ENCODE measurements around the gene MALAT1.

Gene MALAT1

GRCh38 chr11:65529475-65530156 lies 30.8 kb downstream of the MALAT1 start:
- H3K36me3 ChIP-seq (replicated peaks; ENCODE audit: insufficient read depth, low read length), result no peaks in the 10 kb centered on the region
- no peaks in the 10 kb centered on the region for H3K9me3 ChIP-seq (replicated peaks; ENCODE audit: insufficient read depth, low read length)
- peaks cover 6% of the 10 kb centered on the region for H3K4me1 ChIP-seq (ENCODE audit: low read length)
- no peaks in the 10 kb centered on the region for H3K9me2 ChIP-seq (replicated peaks; ENCODE audit: insufficient read depth, low read length)
- no peaks in the 10 kb centered on the region for H3K27me3 ChIP-seq (replicated peaks; ENCODE audit: insufficient read depth, low read length)
- H3K9ac ChIP-seq (ENCODE audit: low read length), result no peak overlapping the region
- DNase-seq, result no peak
- no peak overlapping the region for H3K27ac ChIP-seq (ENCODE audit: low read length)
- no peak overlapping the region for H3K4me3 ChIP-seq (ENCODE audit: low read length)
- H3K79me2 ChIP-seq (ENCODE audit: low read length), result peaks cover 28% of the 10 kb centered on the region
- no peaks in the 10 kb centered on the region for H4K20me1 ChIP-seq (ENCODE audit: insufficient read depth, low read length)
- no peak overlapping the region for H2AFZ ChIP-seq (ENCODE audit: low read length)
- H3F3A ChIP-seq (ENCODE audit: insufficient read depth, low read length), result no peaks in the 10 kb centered on the region
- TF ChIP-seq EZH2phosphoT487 (IDR thresholded peaks at IDR 0.05; ENCODE audit: low read length) (no peak), CTCF (IDR thresholded peaks at IDR 0.05; ENCODE audit: low read length) (no peak)
- no peak overlapping the region for H3K4me2 ChIP-seq (ENCODE audit: low read depth, low read length)

DNA sequence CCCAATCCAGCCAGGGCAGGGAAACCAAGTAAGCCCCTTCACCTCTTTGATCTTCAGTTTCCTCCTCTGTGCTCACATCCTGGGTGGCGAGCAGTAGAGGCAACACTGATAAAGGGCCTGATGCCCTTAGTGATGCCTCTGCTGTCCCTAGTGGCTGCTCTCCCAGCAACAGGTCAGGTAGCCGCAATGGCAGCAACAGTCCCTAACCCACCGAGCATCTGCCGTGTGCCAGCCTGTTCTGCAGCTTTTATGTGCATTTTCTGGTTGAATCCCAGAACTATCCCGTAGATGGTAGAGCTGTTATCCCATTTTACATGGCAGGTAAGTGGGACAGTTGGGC lies 31.3 kb downstream of the MALAT1 start:
- H3K4me3 ChIP-seq (ENCODE audit: low read length), result no peak overlapping the region
- no peaks in the 10 kb centered on the region for H3K9me3 ChIP-seq (replicated peaks; ENCODE audit: insufficient read depth, low read length)
- DNase-seq, result no peak
- no peaks in the 10 kb centered on the region for H3K36me3 ChIP-seq (replicated peaks; ENCODE audit: insufficient read depth, low read length)
- H3K9ac ChIP-seq (ENCODE audit: low read length), result no peak overlapping the region
- no peaks in the 10 kb centered on the region for H3K27me3 ChIP-seq (replicated peaks; ENCODE audit: insufficient read depth, low read length)
- H3F3A ChIP-seq (ENCODE audit: insufficient read depth, low read length), result no peaks in the 10 kb centered on the region
- no peak overlapping the region for H2AFZ ChIP-seq (ENCODE audit: low read length)
- peaks cover 26% of the 10 kb centered on the region for H3K79me2 ChIP-seq (ENCODE audit: low read length)
- no peaks in the 10 kb centered on the region for H4K20me1 ChIP-seq (ENCODE audit: insufficient read depth, low read length)
- TF ChIP-seq CTCF (IDR thresholded peaks at IDR 0.05; ENCODE audit: low read length) (peak; percentile 34), EZH2phosphoT487 (IDR thresholded peaks at IDR 0.05; ENCODE audit: low read length) (no peak), EZH2 (optimal IDR thresholded peaks at IDR 0.05; ENCODE audit: low read depth, low read length) (no peak)
- no peak overlapping the region for H3K4me2 ChIP-seq (ENCODE audit: low read depth, low read length)
- H3K4me1 ChIP-seq (ENCODE audit: low read length), result peaks cover 6% of the 10 kb centered on the region
- no peak overlapping the region for H3K27ac ChIP-seq (ENCODE audit: low read length)
- no peaks in the 10 kb centered on the region for H3K9me2 ChIP-seq (replicated peaks; ENCODE audit: insufficient read depth, low read length)

DNA sequence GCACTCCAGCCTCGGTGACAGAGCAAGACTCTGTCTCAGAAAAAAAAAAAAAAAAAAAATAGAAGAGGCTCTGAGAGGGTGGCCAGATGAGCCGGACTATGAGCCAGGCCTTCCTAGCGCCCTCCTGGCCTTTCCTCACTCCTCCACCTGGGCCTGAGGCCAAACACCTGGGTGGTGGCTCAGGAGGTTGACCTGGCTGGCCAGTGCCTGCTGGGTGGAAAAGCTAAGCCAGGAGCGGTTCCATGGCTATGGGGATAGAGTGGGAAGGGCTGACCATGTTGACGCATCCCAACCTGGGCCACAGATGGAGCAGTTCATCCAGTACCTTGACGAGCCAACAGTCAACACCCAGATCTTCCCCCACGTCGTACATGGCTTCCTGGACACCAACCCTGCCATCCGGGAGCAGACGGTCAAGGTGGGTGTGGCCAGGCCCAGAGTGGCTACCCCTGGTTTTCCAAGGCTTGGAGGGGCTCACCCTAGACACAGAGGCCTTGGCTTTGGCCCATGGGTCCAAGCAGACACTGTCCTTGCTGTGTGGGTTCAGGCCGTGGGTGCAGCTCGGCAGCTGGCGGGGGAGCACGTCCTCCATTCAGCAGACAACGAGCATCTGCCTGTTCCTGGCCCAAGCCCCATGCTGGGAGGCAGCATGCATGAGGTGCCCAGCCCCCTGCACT lies 33.7 kb downstream of the MALAT1 start:
- H2AFZ ChIP-seq (ENCODE audit: low read length), result no peak overlapping the region
- no peak overlapping the region for H3K9ac ChIP-seq (ENCODE audit: low read length)
- DNase-seq, result no peak
- peaks cover 4% of the 10 kb centered on the region; the same call in 1 of the 2 replicates for H3K79me2 ChIP-seq (ENCODE audit: low read length)
- no peaks in the 10 kb centered on the region for H3K9me2 ChIP-seq (replicated peaks; ENCODE audit: insufficient read depth, low read length)
- H3K4me3 ChIP-seq (ENCODE audit: low read length), result no peak overlapping the region
- no peaks in the 10 kb centered on the region for H4K20me1 ChIP-seq (ENCODE audit: insufficient read depth, low read length)
- no peaks in the 10 kb centered on the region for H3K9me3 ChIP-seq (replicated peaks; ENCODE audit: insufficient read depth, low read length)
- H3K27ac ChIP-seq (ENCODE audit: low read length), result no peak overlapping the region
- H3F3A ChIP-seq (ENCODE audit: insufficient read depth, low read length), result peaks cover 4% of the 10 kb centered on the region; the same call in 1 of the 2 replicates
- no peaks in the 10 kb centered on the region for H3K27me3 ChIP-seq (replicated peaks; ENCODE audit: insufficient read depth, low read length)
- H3K36me3 ChIP-seq (replicated peaks; ENCODE audit: insufficient read depth, low read length), result no peaks in the 10 kb centered on the region
- no peak for TF ChIP-seq CTCF (IDR thresholded peaks at IDR 0.05; ENCODE audit: low read length)
- no peak for TF ChIP-seq EZH2 (optimal IDR thresholded peaks at IDR 0.05; ENCODE audit: low read depth, low read length)
- no peak for TF ChIP-seq EZH2phosphoT487 (IDR thresholded peaks at IDR 0.05; ENCODE audit: low read length)
- H3K4me2 ChIP-seq (ENCODE audit: low read depth, low read length), result no peak overlapping the region
- no peaks in the 10 kb centered on the region for H3K4me1 ChIP-seq (ENCODE audit: low read length)

Data from MM.1S (cell line).